GM19240 (cell line): ENCODE results near the gene SGCE.

Experiments used
- DNase-seq: peaks from one replicate; pipeline ENCODE4 v3.0.0; 2011; ENCODE audit warnings: low spot score; ENCODE audit not compliant: insufficient read length

SGCE gene

GRCh38 chr7:94623820-94624219 is 32.1 kb downstream of the SGCE start:
- no peak for DNase-seq

- no peak for DNase-seq
Observed at GRCh38 chr7:94621120-94621519, 34.8 kb downstream of the SGCE start.

- DNase-seq = peak; percentile 37
Observed at GRCh38 chr7:94620703-94621118, 35.2 kb downstream of the SGCE start.

- no peak for DNase-seq
Observed at GRCh38 chr7:94618126-94618525, 37.8 kb downstream of the SGCE start.

- no peak for DNase-seq
Observed at GRCh38 chr7:94616855-94617254, 39.1 kb downstream of the SGCE start.

GRCh38 chr7:94615666-94616065 is 40.3 kb downstream of the SGCE start:
- DNase-seq = no peak

- no peak for DNase-seq
Observed at GRCh38 chr7:94612661-94613060, 43.3 kb downstream of the SGCE start.

GRCh38 chr7:94612253-94612652 is 43.7 kb downstream of the SGCE start:
- no peak for DNase-seq

- DNase-seq = no peak
Observed at GRCh38 chr7:94609561-94609960, 46.4 kb downstream of the SGCE start.

- no peak for DNase-seq
Observed at GRCh38 chr7:94605031-94605430, 50.9 kb downstream of the SGCE start.

- no peak for DNase-seq
Observed at GRCh38 chr7:94602181-94602580, 53.8 kb downstream of the SGCE start.

- no peak for DNase-seq
Observed at GRCh38 chr7:94600267-94600666, 55.7 kb downstream of the SGCE start.

GRCh38 chr7:94595717-94596116 is 60.2 kb downstream of the SGCE start:
- DNase-seq = no peak

GRCh38 chr7:94594882-94595281 is 61.1 kb downstream of the SGCE start:
- DNase-seq = no peak

GRCh38 chr7:94591176-94591575 is 64.8 kb downstream of the SGCE start:
- no peak for DNase-seq

- DNase-seq = no peak
Observed at GRCh38 chr7:94590526-94591162, 65.3 kb downstream of the SGCE start.

GRCh38 chr7:94588075-94588474 is 67.9 kb downstream of the SGCE start:
- no peak for DNase-seq

GRCh38 chr7:94584113-94584512 is 71.8 kb downstream of the SGCE start:
- no peak for DNase-seq

GRCh38 chr7:94580601-94581000 is 75.3 kb downstream of the SGCE start:
- DNase-seq = no peak

- no peak for DNase-seq
Observed at GRCh38 chr7:94579470-94579869, 76.5 kb downstream of the SGCE start.

GRCh38 chr7:94578614-94579013 is 77.3 kb downstream of the SGCE start:
- DNase-seq = no peak

- no peak for DNase-seq
Observed at GRCh38 chr7:94577357-94577756, 78.6 kb downstream of the SGCE start.

- no peak for DNase-seq
Observed at GRCh38 chr7:94576316-94576715, 79.6 kb downstream of the SGCE start.

- no peak for DNase-seq
Observed at GRCh38 chr7:94575646-94576045, 80.3 kb downstream of the SGCE start.
